ENCODE measurements around the gene ZNF536. TPM values are rescaled to one million over a fixed set of nuclear protein-coding genes. Genes with fewer than 3 reads are reported as not detected.

Gene ZNF536
- total RNA-seq, 1 experiment from 2014 or later, result not detected

- no peak for DNase-seq (ENCODE audit: low spot score)
These were observed 156.7 kb downstream of the ZNF536 start for GRCh38 chr19:30528919-30529318.

GRCh38 chr19:30529876-30530275 lies 157.7 kb downstream of the ZNF536 start:
- no peak for DNase-seq (ENCODE audit: low spot score)

GRCh38 chr19:30530751-30531150 lies 158.6 kb downstream of the ZNF536 start:
- DNase-seq (ENCODE audit: low spot score), result no peak

DNA sequence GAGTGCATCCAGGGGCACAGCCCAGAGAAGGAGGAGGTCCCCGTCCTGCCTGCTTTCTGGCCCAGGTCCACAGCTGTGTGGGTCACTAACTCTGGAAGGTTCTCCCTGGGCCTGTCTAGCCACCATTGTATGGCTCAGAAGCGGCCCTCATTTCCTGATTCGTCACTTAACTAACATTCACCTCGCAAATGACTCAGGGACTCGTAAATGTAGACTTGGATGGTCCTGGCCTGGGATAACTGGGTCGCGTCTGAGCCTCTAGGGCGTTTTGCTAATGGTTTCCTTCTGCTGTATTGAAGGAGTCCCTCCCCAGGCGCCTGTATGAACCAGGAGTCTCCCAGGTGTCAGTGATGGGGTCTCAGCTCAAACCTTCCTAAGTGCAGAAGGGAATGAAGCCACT lies 162.8 kb downstream of the ZNF536 start:
- no peak for DNase-seq (ENCODE audit: low spot score)

GRCh38 chr19:30536975-30537374 lies 164.8 kb downstream of the ZNF536 start:
- DNase-seq (ENCODE audit: low spot score), result no peak

GRCh38 chr19:30539315-30539714 lies 167.1 kb downstream of the ZNF536 start:
- no peak for DNase-seq (ENCODE audit: low spot score)

GRCh38 chr19:30539981-30540380 lies 167.8 kb downstream of the ZNF536 start:
- DNase-seq (ENCODE audit: low spot score), result no peak

DNA sequence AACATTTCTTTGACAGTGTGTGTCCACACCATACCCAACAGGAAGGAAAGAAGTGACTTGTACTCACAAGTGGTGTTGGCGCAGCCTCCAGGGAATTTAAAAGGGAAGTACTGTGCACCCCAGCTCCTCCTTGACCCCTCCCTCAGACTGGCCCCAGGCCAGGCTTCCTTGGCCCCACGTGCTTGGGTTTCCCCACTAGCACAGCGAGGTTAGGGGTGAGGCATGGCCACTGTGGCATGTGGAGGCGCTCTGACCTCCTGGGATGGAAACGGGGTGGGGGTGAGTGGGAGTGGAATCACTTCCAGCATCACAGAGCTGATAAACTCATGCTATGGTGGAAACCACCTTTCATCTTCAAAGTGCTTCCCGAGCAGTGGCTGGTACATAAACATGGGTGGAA lies 168.6 kb downstream of the ZNF536 start:
- no peak for DNase-seq (ENCODE audit: low spot score)

DNA sequence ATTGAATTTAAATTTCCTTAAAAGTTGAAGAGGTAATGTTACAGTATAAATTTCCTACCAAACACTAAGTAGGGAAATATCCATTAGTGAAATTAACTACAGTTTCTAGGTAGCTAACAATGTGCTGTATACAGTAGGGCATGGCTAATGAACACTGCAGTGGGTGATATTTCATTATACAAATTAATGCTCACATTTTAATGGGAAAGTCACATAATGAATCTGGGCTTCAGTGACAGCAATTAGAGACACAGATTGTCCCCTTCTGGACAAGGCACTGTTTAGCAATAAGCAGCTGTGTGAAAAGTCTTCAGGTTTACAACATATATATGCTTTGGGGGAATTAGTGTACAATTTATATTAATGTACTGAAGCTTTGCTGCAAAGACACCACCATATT lies 169.4 kb downstream of the ZNF536 start:
- DNase-seq (ENCODE audit: low spot score), result no peak

DNA sequence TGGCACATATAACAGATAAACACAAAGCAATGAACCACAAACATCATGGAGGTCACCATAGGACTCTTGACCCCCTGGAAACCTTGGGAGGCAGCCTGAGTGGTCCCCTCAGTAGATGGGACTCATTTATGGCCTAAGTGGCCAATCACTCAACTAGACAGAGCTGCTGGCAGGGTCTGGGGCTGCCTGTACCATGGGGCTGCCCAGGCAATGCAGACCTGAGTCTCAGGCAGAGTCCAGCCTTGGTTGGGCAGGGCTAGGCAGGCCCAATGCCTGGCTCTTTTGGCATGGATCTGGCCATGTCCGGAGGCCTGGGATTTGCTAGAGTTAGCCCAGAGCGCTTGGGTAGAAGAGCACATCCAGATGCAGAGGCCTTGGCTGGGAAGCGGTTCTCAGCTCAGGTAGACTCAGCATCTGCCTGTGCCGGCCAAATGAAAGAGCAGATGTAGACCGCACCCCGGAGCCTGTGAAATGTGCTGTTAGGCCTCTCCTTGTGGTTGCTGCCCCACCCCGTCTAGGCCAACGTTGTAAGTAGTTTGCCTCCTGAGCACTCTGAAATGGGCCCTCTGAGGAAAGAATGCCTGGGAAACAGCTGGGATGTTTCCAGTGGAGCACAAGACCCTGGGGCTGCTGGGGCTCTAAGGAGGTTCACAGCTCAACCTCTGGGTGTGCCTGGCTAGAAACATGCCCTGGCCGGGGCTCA lies 171.2 kb downstream of the ZNF536 start:
- DNase-seq (ENCODE audit: low spot score), result no peak

DNA sequence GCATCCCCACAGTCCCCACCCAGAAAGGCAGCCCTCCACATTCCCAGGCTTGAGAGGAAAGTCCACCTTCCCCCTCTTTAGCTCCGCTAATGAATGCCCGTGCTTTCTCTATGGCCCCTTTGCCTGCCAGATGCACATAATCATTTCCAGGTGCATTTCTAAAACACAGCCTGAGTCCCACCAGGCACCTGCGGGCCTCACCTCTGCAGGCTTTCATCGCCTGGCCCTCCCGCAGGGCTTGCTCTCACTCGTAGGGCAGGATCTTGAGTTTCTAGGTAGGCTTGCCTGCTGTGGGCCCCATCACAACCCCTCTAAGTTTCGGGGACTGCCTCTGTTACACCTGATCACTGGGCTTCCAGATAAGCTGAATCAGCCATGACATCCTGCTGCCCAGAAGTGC lies 173.6 kb downstream of the ZNF536 start:
- no peak for DNase-seq (ENCODE audit: low spot score)

GRCh38 chr19:30546332-30546731 lies 174.1 kb downstream of the ZNF536 start:
- DNase-seq (ENCODE audit: low spot score), result no peak

DNA sequence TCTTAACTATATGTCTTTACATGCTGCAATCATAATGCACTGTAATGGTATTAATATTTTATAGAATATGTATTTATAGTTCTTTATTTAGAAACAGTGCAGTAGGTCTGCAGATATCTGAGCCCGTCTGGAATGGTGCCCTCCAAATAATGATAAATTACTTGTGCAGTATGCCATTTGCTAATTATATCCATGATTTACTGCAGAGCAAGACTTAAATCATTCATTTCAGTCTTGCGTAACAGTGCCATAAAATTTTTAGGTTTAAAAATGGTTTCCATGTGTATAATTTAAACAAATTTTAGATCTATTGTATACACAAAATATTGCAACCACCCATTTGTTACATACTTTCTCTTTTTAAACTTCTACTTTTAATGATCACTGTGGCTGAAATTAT lies 175.1 kb downstream of the ZNF536 start:
- DNase-seq (ENCODE audit: low spot score), result no peak

GRCh38 chr19:30549151-30549550 lies 177.0 kb downstream of the ZNF536 start:
- DNase-seq (ENCODE audit: low spot score), result no peak

GRCh38 chr19:30551271-30551670 lies 179.1 kb downstream of the ZNF536 start:
- DNase-seq (ENCODE audit: low spot score), result no peak

- no peak for DNase-seq (ENCODE audit: low spot score)
These were observed 180.4 kb downstream of the ZNF536 start for GRCh38 chr19:30552593-30552992.

GRCh38 chr19:30555075-30555790 lies 183.0 kb downstream of the ZNF536 start:
- DNase-seq (ENCODE audit: low spot score), result no peak

DNA sequence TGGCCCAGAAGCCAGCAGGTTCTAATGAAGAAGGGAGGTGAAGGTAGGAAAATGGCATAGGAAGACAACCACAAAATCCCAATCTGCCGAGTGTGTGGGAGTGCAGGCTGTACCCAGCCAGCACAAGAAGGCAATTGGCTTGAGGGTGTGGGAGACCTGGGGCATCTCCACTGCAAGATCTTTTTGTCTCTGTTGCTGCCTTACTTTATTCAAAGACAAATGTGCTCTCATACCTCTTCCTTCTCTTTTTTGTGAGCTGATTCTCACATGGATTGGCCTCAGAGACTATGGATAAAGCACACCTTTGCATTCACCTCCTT lies 183.6 kb downstream of the ZNF536 start:
- DNase-seq (ENCODE audit: low spot score), result no peak

DNA sequence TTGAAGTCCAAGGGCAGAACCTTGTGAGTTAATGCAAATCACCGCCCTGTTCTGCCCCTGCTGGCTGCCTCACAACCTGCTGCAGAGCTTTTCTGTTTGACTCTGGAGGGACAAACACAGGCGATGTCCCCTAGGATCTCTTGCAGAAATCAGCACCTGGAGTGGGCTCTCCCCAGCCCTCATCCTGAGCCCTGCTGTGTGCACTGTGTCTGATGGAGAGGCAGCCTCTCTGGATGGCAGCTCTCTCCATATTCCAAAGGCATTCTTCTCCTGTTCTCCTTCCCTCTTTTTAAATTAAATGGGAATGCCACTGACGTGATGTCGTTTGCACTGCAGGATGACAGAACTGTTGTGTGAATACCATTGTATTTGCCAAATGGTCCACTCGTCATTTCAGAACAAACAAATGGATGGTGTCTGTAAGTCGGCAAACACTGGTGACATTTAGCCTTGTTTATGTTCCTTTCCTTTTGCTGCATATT lies 184.1 kb downstream of the ZNF536 start:
- no peak for DNase-seq (ENCODE audit: low spot score)

DNA sequence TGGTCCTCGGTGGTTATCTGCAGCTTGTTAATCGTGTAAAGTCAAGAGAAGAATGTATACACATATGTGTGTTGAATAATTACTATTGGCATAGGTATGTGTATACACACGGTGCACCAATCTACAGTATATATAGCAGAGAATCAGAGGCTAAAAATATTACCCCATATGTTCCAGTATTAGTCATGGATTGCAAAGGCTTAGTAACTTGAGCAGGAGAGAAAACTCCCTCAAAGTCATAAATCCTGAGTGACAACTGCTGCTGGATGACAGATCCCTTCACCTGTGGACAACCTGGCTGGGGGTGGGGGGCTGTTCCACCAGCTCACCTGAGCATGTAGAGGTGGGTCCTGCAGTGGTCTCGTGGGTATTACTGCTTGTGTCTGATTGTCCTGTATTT lies 185.0 kb downstream of the ZNF536 start:
- DNase-seq (ENCODE audit: low spot score), result no peak

GRCh38 chr19:30557927-30558557 lies 185.9 kb downstream of the ZNF536 start:
- DNase-seq (ENCODE audit: low spot score), result no peak

GRCh38 chr19:30558793-30559192 lies 186.6 kb downstream of the ZNF536 start:
- no peak for DNase-seq (ENCODE audit: low spot score)

DNA sequence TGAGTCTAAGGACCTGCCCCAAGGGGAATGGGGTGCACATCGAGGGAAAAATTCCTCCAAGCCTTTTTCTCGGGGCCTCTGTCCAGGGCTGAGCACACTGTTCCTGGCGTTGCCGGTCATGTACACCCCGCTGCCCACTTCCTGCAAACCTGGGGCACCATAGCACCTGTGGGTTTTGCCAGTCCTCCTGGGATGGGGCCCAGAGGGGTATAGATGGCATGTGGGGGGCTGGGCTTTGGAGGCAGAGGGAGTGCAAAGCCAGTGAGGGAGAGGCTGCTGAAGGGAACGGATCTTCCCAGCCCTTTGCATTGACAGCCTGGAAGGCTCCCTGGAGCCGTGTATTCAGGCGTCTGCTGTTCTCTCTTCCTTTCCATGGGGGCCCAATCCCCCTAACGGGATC lies 187.3 kb downstream of the ZNF536 start:
- DNase-seq (ENCODE audit: low spot score), result no peak

All from A172 (cell line).